HG03175 (cell line): ENCODE measurements around the gene DDX52.
"Not testable (repeated sequence)": the region's sequence is repeated elsewhere in the genome, so short reads cannot be mapped to it uniquely, and the experiment has no call there.

Experiments used
- ATAC-seq: cut with Tn5 transposase; IDR thresholded peaks from one replicate; pipeline ENCODE4 v1.9.1; 2021; ENCODE audit warnings: mild to moderate bottlenecking, moderate library complexity; ENCODE audit not compliant: unreplicated experiment

Gene DDX52

DNA sequence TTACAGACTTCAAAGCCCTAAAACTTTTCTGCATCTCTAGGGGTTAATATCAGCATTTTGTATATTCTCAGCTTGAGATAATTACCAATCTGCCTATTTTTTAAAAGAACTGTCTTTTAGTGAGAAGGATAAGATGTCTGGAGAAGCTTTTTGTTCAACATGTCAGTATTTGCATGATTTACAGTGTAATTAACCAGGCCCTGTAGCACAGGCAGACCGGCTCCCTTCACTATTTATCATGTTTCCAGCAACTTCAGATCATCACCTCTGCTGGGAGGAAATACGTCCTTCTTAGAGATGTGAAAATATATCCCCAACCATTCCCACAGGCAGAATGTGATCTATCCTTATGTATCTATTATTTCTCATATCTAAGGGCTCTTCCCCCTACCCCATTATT lies 8.6 kb upstream of the DDX52 start:
- ATAC-seq = no peak

GRCh38 chr17:37650419-37651003 lies 7.3 kb upstream of the DDX52 start:
- ATAC-seq = no peak

DNA sequence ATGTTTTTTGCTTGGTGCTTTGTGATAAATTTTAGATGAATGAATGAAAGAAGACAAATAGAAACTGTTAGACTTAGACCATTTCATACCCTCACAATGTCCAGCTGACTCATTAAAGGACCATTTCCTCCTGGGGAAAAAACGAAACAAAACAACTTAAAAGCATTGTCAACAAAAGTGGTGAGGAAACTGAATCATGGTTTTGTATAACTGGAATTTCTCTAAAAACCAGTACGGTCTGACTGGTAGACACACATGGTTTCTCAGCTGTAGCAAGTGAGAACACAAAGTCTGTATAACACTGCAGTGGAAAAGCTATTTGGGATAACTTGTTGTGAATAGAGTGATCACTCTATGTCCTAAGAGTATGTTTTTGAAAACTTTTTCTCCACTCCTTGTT lies 5.3 kb upstream of the DDX52 start:
- ATAC-seq = no peak

- no peak for ATAC-seq
These were observed 4.6 kb upstream of the DDX52 start for GRCh38 chr17:37647856-37648255.

GRCh38 chr17:37643869-37644268 lies 623 bp upstream of the DDX52 start:
- ATAC-seq = no peak

DNA sequence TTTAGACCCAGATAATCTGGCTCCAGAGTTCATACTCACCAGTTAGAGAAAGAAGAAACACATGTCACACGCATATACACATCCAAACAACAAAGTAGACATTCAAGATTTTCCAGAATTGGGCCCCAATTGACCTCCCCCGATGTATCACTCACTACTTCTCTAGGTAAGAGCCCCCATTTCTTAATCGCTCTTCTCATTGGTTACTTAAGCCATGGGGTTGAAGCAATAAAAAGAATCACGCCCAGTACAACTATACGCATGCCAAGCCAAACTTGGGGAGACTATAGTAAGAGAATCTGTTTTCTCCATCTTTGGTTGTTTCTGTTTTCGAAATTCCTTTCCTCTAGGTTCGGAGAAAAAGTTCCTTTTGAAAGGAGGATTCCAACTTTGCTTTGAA lies 565 bp downstream of the DDX52 start:
- no peak for ATAC-seq

DNA sequence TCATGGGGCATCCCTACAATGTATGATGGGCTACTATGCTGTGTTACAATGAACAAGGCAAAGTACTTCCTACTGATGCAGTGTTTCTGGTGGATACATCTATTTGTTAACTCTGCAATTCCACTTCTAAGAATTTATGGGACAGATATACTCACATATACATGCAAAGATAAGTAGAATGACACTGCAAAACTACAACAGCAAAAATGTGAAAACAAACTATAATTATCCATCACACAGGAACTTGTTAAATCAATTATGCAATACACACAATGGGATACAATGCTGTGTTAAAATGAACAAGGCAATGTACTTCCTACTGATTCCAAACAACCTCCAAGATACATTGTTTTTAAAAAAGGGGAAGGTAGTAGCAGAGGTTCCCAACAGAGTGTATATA lies 3.2 kb downstream of the DDX52 start:
- ATAC-seq = no peak

DNA sequence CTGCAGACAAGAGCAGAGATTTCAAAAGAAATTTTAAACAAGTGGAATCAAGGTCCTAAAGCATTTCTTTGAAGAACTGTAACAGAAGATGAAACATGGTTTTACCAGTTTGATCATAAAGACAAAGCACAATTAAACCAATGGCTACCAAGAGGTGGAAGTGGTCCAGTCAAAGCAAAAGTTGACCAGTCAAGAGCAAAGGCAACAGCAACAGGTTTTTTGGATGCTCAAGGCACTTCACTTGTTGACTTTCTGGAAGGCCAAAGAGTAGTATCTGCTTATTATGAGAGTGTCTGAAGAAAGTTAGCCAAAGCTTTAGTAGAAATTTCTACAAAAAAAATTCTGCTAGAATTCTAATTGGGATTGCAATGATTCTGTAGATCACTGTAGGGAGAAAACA lies 5.3 kb downstream of the DDX52 start:
- ATAC-seq = no peak

GRCh38 chr17:37616430-37616829 lies 26.8 kb downstream of the DDX52 start:
- ATAC-seq = not testable (repeated sequence)

- ATAC-seq = no peak
These were observed 28.4 kb downstream of the DDX52 start for GRCh38 chr17:37614823-37615222.

GRCh38 chr17:37614391-37614790 lies 28.9 kb downstream of the DDX52 start:
- no peak for ATAC-seq

- ATAC-seq = no peak
These were observed 32.3 kb downstream of the DDX52 start for GRCh38 chr17:37610971-37611370.

- ATAC-seq = not testable (repeated sequence)
These were observed 33.2 kb downstream of the DDX52 start for GRCh38 chr17:37610041-37610420.

DNA sequence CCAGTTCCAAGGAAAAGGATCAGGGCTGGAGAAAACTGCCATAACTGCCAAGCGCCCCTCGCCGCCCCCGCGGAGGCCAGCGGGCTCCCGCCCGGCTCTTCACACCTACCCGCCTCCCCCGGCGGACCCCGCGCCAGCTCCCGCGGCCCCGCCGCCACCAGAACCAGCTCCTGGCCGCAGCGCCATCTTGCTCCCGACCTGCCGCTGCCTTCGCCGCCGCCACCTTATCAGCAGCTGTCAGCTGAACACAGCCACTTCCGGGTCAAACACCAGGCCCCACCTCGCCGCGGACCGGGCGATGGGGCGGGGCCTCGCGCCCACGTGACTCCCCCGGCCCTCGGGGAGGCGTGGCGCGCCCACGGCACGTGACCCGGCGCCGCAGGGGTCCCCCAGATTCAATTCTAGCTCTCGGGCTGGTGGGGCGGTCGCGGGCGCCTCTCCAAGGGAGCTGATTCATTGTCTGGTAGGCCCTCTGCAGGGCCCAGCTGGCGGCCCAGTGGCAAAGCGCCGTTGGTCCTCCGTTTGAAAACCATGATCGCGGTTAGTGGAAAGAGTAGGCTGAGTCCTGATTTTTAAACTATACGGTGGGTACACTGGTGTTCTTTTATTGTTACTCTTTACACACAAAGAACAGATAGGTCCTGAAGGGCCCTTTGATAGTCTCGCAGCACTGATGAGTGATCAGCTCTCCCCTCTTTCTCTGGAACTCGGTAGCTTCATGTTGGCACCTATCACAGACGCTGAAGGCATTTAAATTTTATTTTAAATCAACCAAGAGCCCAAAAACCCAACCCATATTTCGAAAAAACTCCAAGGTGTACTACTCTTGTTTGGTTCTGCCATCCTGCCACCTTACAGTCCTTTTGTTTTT lies 33.8 kb downstream of the DDX52 start, which contains the start of gene SYNRG:
Gene SYNRG, minus strand, starts transcription at position 249 of the 871 bp plus-strand sequence. Its CDS starts 63 bp downstream, at position 186.
- peak; percentile 92 for ATAC-seq

- peak; percentile 6 for ATAC-seq
These were observed 34.7 kb downstream of the DDX52 start for GRCh38 chr17:37608351-37609169.

- ATAC-seq = no peak
These were observed 35.5 kb downstream of the DDX52 start for GRCh38 chr17:37607637-37608331.

DNA sequence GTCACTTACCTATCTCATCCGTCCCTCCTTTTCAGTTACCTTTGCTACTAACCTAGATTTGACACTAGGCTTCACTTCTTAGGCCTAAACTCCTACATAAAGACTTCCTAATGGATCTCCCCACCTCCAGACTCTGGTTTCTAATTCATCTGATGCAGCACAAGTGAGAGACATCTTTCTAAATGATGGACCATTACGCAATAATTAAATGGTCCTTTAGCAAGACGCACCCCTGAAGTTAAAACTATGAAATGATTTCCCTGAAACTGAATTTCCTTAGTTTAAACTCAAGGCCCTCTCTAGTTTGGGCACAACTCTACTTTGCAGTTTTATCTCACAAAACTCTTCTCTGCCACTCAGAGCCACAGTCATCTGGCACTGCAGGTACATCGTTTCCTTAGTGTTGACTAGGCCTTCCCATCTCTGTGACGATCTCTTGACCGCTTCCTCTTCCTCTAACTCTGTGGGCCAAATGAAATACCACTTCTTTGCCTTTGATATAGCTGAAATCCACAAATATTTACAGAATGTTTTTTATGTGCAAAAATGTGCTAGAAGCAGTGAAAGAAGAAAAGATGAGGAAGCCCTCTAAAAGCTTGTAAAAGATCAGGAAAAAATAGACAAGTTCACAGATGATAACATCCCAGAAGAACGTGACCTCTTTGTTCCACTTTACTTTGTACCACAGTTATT lies 37.3 kb downstream of the DDX52 start:
- ATAC-seq = no peak

- no peak for ATAC-seq
These were observed 38.2 kb downstream of the DDX52 start for GRCh38 chr17:37605081-37605480.

DNA sequence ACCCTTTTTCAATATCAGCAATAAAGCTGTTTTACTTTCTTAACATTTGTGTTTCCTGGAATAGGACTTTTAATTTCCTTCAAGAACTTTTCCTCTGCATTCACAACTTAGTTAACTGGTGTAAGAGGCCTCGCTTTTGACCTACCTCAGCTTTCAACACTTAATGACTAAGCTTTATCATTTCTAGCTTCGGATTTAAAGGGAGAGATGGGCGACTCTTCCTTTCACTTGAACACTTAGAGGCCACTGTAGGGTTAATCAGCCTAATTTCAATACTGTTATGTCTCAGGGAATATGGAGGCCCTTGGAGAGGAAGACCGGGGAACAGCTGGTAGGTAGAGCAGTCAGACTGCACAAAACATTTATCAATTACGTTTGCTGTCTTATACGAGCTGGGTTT lies 38.7 kb downstream of the DDX52 start:
- ATAC-seq = no peak

GRCh38 chr17:37598145-37598544 lies 45.1 kb downstream of the DDX52 start:
- no peak for ATAC-seq
